ENCODE results near the gene C4orf46.

DNA sequence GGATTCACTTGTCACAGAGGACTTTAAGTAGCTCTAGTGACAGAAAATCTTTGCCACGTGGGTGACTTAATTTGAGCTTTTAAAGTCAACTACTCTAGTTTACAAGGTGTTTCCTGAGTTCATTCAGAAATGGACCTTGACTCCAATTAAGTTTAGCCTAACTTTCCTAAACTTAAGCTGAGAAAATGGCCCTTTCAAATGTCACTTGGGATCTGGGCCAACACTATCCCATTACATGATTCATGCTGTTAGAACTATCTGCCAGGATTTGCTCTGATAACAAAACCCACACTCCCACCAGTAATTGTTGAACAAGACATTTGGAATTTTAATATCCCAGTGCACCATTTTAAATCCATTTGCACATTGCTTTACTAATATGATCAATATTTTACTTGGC lies 40.8 kb downstream of the C4orf46 start:
- TF ChIP-seq ZNF274 (IDR thresholded peaks at IDR 0.05; ENCODE audit: low read depth, low read length) (no peak), SUZ12 (IDR thresholded peaks at IDR 0.05; ENCODE audit: extremely low read depth, insufficient read depth, insufficient read length) (no peak), YY1 (IDR thresholded peaks at IDR 0.05; ENCODE audit: insufficient read depth, insufficient read length) (no peak)
